Testis (tissue), 3 donors: ENCODE results near the gene SDF2L1. TPM values are rescaled to one million over a fixed set of nuclear protein-coding genes. Genes with fewer than 3 reads are reported as not detected.
A peak's percentile ranks its signal among the peaks of the same experiment; 100 is the strongest.

Source experiments
- DNase-seq: peaks from one replicate; pipeline ENCODE4 v3.0.0-alpha.2; 2019
- H3K27ac ChIP-seq, 2 donors: fragments of 200-600 bp; sonication (generic); one replicate each; pipeline ENCODE4 v1.5.1; 2019
- H3K27me3 ChIP-seq: fragments of 200-600 bp; sonication (generic); one replicate; pipeline ENCODE4 v1.5.1; 2019
- H3K36me3 ChIP-seq: fragments of 200-600 bp; sonication (generic); one replicate; pipeline ENCODE4 v1.5.1; 2017; ENCODE audit warnings: low read depth; ENCODE audit errors: missing control alignments
- H3K4me1 ChIP-seq: fragments of 200-600 bp; sonication (generic); one replicate; pipeline ENCODE4 v1.5.1; 2019
- H3K4me3 ChIP-seq, 2 donors: fragments of 200-600 bp; sonication (generic); one replicate each; pipeline ENCODE4 v1.5.1; 2017 to 2019
- H3K9me3 ChIP-seq: fragments of 200-600 bp; sonication (generic); one replicate; pipeline ENCODE4 v1.5.1; 2017
- CTCF ChIP-seq, 3 experiments: fragments of 450-650 bp in 2 of 3; fragments of 200-600 bp in 1 of 3; sonication (generic) in 1 of 3; IDR thresholded peaks; one replicate each; pipeline ENCODE4 v1.5.1; 2016 to 2019; ENCODE audit warnings: antibody characterized with exemption in 3 of 3, mild to moderate bottlenecking in 2 of 3, moderate library complexity in 1 of 3
- POLR2A ChIP-seq: fragments of 450-650 bp; IDR thresholded peaks from one replicate; pipeline ENCODE4 v1.6.1; 2017; ENCODE audit warnings: antibody characterized with exemption, mild to moderate bottlenecking, moderate library complexity
- WGBS, 2 donors: methylation state at CpG; one replicate each; pipeline ENCODE4 v1.1.5; 2018; 5-methylcytosine and 5-hydroxymethylcytosine counted together
- intact Hi-C: fragments of 100-400 bp; cut with DNase I; formaldehyde crosslinking; loops from one replicate; pipeline ENCODE4 v1.15.1; 2023; ENCODE audit warnings: low total_unique reads
- polyA plus RNA-seq: library from polyadenylated mRNA; stranded (reverse); fragments of 350-450 nt; fragmentation: Illumina TruSeq; extraction: RNeasy Lipid Tissue Mini Kit (QIAGEN cat#74804); gene quantifications from one replicate; pipeline ENCODE4 v1.2.3, GENCODE V29; 2014; ENCODE audit warnings: low read depth, low replicate concordance; ENCODE audit not compliant: insufficient read depth
- total RNA-seq, 2 donors: library from RNA; depleted of rRNA; stranded (reverse); fragments of >200 nt; gene quantifications; one replicate each; pipeline ENCODE4 v1.2.3, GENCODE V29; 2016

The SDF2L1 gene
- total and polyA plus RNA-seq, 3 donors from 2014 or later = 23.9 to 34.3 (median 33.0) TPM

- no peaks in the 10 kb centered on the region for H3K9me3 ChIP-seq
- H3K4me1 ChIP-seq = peaks cover 23% of the 10 kb centered on the region
- peak; percentile 47 for DNase-seq
- no peak for TF ChIP-seq POLR2A
- no peak for TF ChIP-seq CTCF (IDR thresholded peaks at IDR 0.05)
- intact Hi-C loops = no loop called here
- no peak overlapping the region for H3K27ac ChIP-seq
- H3K27me3 ChIP-seq = no peaks in the 10 kb centered on the region
- no peak overlapping the region for H3K4me3 ChIP-seq
- H3K36me3 ChIP-seq = no peaks in the 10 kb centered on the region
- WGBS, 2 donors = 77 to 96% methylated on average over 23 of the region's 23 CpGs
Measured at GRCh38 chr22:21622919-21623647, 19.0 kb upstream of the SDF2L1 start.

DNA sequence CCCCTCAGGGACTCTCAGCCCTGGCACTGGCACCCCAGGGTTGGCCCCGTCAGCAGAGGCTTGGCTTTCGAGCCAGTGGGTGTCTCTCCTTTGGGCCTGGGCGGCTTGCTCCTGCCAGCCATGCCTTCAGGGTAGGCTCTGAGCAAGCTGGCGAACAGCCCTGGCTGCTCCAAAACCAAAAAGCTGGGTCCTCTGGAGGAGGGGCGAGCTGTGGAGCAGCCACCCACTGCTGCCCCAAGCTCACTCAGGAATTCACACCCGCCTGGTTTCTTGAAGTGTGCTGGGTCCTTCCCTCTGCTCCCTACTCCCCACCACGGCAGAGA lies 18.5 kb upstream of the SDF2L1 start:
- Histone ChIP-seq H3K27ac (no peak overlapping the region), H3K9me3 (no peaks in the 10 kb centered on the region), H3K4me1 (peaks cover 23% of the 10 kb centered on the region), H3K36me3 (no peaks in the 10 kb centered on the region), H3K4me3 (no peak overlapping the region), H3K27me3 (no peaks in the 10 kb centered on the region)
- WGBS, 2 donors = 78 to 84% methylated on average over 4 to 7 of the region's 7 CpGs
- intact Hi-C loops = no loop called here
- no peak for DNase-seq
- TF ChIP-seq POLR2A = no peak
- TF ChIP-seq CTCF (IDR thresholded peaks at IDR 0.05) = no peak

GRCh38 chr22:21624120-21624879 lies 17.8 kb upstream of the SDF2L1 start:
- WGBS, 2 donors = 53 to 59% methylated on average over 7 to 8 of the region's 8 CpGs
- intact Hi-C loops = no loop called here
- Histone ChIP-seq H3K27me3 (no peaks in the 10 kb centered on the region), H3K9me3 (no peaks in the 10 kb centered on the region), H3K36me3 (no peaks in the 10 kb centered on the region), H3K27ac (no peak overlapping the region), H3K4me1 (peaks cover 27% of the 10 kb centered on the region), H3K4me3 (no peak overlapping the region)
- TF ChIP-seq POLR2A (no peak), CTCF (IDR thresholded peaks at IDR 0.05) (peak in 1 of 3 experiments; percentile 31)
- DNase-seq = peak; percentile 49

- Histone ChIP-seq H3K27ac (no peak overlapping the region), H3K36me3 (no peaks in the 10 kb centered on the region), H3K4me1 (peaks cover 27% of the 10 kb centered on the region), H3K27me3 (no peaks in the 10 kb centered on the region), H3K9me3 (no peaks in the 10 kb centered on the region), H3K4me3 (no peak overlapping the region)
- DNase-seq = no peak
- intact Hi-C loops = no loop called here
- TF ChIP-seq POLR2A (no peak), CTCF (IDR thresholded peaks at IDR 0.05) (no peak)
- WGBS, 2 donors = 72 to 84% methylated on average over 12 of the region's 12 CpGs
Measured at GRCh38 chr22:21624880-21625791, 17.0 kb upstream of the SDF2L1 start.
